ENCODE measurements around the gene LCLAT1. TPM values are rescaled to one million over a fixed set of nuclear protein-coding genes. Genes with fewer than 3 reads are reported as not detected.
A peak's percentile ranks its signal among the peaks of the same experiment; 100 is the strongest.

The LCLAT1 gene
- total and polyA plus RNA-seq, 8 donors: 2.0 to 15.0 (median 9.8) TPM

DNA sequence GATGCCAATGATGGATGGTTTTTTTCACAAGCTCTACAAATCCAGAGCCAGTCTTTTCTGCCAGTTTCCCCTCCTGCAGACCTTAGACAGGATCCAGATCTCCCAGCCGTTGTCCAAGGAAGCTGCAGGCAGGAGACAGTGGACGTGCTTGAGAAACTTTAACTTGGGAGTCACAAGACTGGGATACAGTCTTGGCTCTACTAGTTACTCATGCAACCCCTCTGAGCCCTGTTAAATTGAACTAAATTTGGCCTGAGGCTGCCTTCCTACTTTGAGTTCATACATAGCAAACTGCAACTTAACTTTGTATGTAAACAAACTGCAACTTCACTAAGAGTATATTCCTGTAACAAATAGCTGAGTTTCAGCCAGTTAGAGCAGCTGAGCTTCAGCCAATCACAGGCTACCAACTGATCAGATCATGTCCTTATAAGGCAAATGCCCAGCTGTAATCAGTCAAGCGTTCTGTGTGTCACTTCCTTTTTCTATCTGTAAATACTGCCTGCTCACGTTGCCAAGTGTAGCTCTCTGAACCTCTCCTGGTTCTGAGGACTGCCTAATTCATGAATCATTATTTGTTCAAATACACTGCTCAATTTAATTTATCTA, 219.3 kb downstream of the LCLAT1 start:
- no peaks in the 10 kb centered on the region for H3K27me3 ChIP-seq
- DNase-seq: no peak
- no peak for FAIRE-seq
- H3K27ac ChIP-seq: no peak overlapping the region
- intact Hi-C loops (cut with DNase I): no loop called here
- H3K4me3 ChIP-seq: no peak overlapping the region
- TF ChIP-seq, protein P1, sequence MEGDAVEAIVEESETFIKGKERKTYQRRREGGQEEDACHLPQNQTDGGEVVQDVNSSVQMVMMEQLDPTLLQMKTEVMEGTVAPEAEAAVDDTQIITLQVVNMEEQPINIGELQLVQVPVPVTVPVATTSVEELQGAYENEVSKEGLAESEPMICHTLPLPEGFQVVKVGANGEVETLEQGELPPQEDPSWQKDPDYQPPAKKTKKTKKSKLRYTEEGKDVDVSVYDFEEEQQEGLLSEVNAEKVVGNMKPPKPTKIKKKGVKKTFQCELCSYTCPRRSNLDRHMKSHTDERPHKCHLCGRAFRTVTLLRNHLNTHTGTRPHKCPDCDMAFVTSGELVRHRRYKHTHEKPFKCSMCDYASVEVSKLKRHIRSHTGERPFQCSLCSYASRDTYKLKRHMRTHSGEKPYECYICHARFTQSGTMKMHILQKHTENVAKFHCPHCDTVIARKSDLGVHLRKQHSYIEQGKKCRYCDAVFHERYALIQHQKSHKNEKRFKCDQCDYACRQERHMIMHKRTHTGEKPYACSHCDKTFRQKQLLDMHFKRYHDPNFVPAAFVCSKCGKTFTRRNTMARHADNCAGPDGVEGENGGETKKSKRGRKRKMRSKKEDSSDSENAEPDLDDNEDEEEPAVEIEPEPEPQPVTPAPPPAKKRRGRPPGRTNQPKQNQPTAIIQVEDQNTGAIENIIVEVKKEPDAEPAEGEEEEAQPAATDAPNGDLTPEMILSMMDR (IDR thresholded peaks at IDR 0.05): no peak
- H3K9me3 ChIP-seq: no peaks in the 10 kb centered on the region
- peak in 3 of 4 donors; percentile 46 to 70 (median 54) for ATAC-seq
- no peaks in the 10 kb centered on the region for H3K36me3 ChIP-seq
- 54 to 56% methylated on average over 4 of the region's 4 CpGs for WGBS, 2 donors
- H3K4me1 ChIP-seq: no peaks in the 10 kb centered on the region

- H3K27ac ChIP-seq: no peak overlapping the region
- no peaks in the 10 kb centered on the region for H3K9me3 ChIP-seq
- intact Hi-C loops (cut with DNase I): no loop called here
- no peaks in the 10 kb centered on the region for H3K27me3 ChIP-seq
- H3K36me3 ChIP-seq: no peaks in the 10 kb centered on the region
- no peaks in the 10 kb centered on the region for H3K4me1 ChIP-seq
- no peak for FAIRE-seq
- WGBS, 2 donors: 64 to 72% methylated on average over 2 of the region's 2 CpGs
- no peak for ATAC-seq
- TF ChIP-seq, protein P1 (IDR thresholded peaks at IDR 0.05): no peak
- no peak for DNase-seq
- no peak overlapping the region for H3K4me3 ChIP-seq
Observed at GRCh38 chr2:30670453-30670852, 223.4 kb downstream of the LCLAT1 start.

GRCh38 chr2:30673127-30673526, 226.1 kb downstream of the LCLAT1 start:
- intact Hi-C loops (cut with DNase I): no loop called here
- Histone ChIP-seq H3K4me3 (no peak overlapping the region), H3K27ac (no peak overlapping the region), H3K36me3 (no peaks in the 10 kb centered on the region), H3K27me3 (no peaks in the 10 kb centered on the region), H3K4me1 (no peaks in the 10 kb centered on the region), H3K9me3 (no peaks in the 10 kb centered on the region)
- ATAC-seq (no peak), DNase-seq (no peak), FAIRE-seq (no peak)
- WGBS, 2 donors: 82 to 89% methylated on average over 4 of the region's 4 CpGs
- TF ChIP-seq, protein P1 (IDR thresholded peaks at IDR 0.05): no peak

GRCh38 chr2:30675758-30676157, 228.7 kb downstream of the LCLAT1 start:
- intact Hi-C loops (cut with DNase I): no loop called here
- no peaks in the 10 kb centered on the region for H3K9me3 ChIP-seq
- DNase-seq (no peak), ATAC-seq (no peak), FAIRE-seq (no peak)
- no peaks in the 10 kb centered on the region for H3K27me3 ChIP-seq
- H3K4me1 ChIP-seq: no peaks in the 10 kb centered on the region
- H3K36me3 ChIP-seq: no peaks in the 10 kb centered on the region
- no peak overlapping the region for H3K27ac ChIP-seq
- H3K4me3 ChIP-seq: no peak overlapping the region
- WGBS, 2 donors: 87 to 91% methylated on average over 2 of the region's 2 CpGs
- TF ChIP-seq, protein P1 (IDR thresholded peaks at IDR 0.05): no peak

- H3K36me3 ChIP-seq: no peaks in the 10 kb centered on the region
Observed at GRCh38 chr2:30677231-30677630, 230.2 kb downstream of the LCLAT1 start.

More at GRCh38 chr2:30677231-30677630, 230.2 kb downstream of the LCLAT1 start:
- DNase-seq: no peak
- Histone ChIP-seq H3K9me3 (no peaks in the 10 kb centered on the region), H3K4me3 (no peak overlapping the region), H3K4me1 (no peaks in the 10 kb centered on the region), H3K27ac (no peak overlapping the region), H3K27me3 (no peaks in the 10 kb centered on the region)
- ATAC-seq: no peak
- TF ChIP-seq, protein P1 (IDR thresholded peaks at IDR 0.05): no peak
- FAIRE-seq: no peak
- intact Hi-C loops (cut with DNase I): no loop called here

Data from pancreas (tissue), 10 donors.